WI38 (cell line): ENCODE measurements around the gene MAF.

Source experiments
- H3K4me3 ChIP-seq: 2 replicates; pipeline ENCODE4 v1.5.1; 2011; ENCODE audit warnings: low read depth, mild to moderate bottlenecking, control low read depth, low read length
- CTCF ChIP-seq: IDR thresholded peaks from 2 replicates; pipeline ENCODE4 v1.5.1; 2012; ENCODE audit warnings: low read depth, mild to moderate bottlenecking, control low read depth, low read length

MAF gene

GRCh38 chr16:79613009-79613408, 12.5 kb upstream of the MAF start:
- no peak overlapping the region for H3K4me3 ChIP-seq
- TF ChIP-seq CTCF, result no peak

GRCh38 chr16:79612207-79612606, 11.7 kb upstream of the MAF start:
- no peak overlapping the region for H3K4me3 ChIP-seq
- TF ChIP-seq CTCF, result no peak

- no peak overlapping the region for H3K4me3 ChIP-seq
- TF ChIP-seq CTCF, result no peak
Observed at GRCh38 chr16:79610771-79611170, 10.2 kb upstream of the MAF start.

- H3K4me3 ChIP-seq, result no peak overlapping the region
- no peak for TF ChIP-seq CTCF
Observed at GRCh38 chr16:79609861-79610260, 9.3 kb upstream of the MAF start.

GRCh38 chr16:79608976-79609375, 8.4 kb upstream of the MAF start:
- H3K4me3 ChIP-seq, result no peak overlapping the region
- TF ChIP-seq CTCF, result no peak

- H3K4me3 ChIP-seq, result no peak overlapping the region
- TF ChIP-seq CTCF, result no peak
Observed at GRCh38 chr16:79607587-79607986, 7.0 kb upstream of the MAF start.

GRCh38 chr16:79605999-79606398, 5.5 kb upstream of the MAF start:
- H3K4me3 ChIP-seq, result no peak overlapping the region
- TF ChIP-seq CTCF, result no peak
